Measurements from ENCODE around the gene HAPSTR1. TPM values are rescaled to one million over a fixed set of nuclear protein-coding genes. Genes with fewer than 3 reads are reported as not detected.
A peak's percentile ranks its signal among the peaks of the same experiment; 100 is the strongest.
"Not testable (repeated sequence)": the region's sequence is repeated elsewhere in the genome, so short reads cannot be mapped to it uniquely, and the experiment has no call there.

HAPSTR1 gene
- total RNA-seq, 1 experiment from 2014 or later = 67.1 TPM

DNA sequence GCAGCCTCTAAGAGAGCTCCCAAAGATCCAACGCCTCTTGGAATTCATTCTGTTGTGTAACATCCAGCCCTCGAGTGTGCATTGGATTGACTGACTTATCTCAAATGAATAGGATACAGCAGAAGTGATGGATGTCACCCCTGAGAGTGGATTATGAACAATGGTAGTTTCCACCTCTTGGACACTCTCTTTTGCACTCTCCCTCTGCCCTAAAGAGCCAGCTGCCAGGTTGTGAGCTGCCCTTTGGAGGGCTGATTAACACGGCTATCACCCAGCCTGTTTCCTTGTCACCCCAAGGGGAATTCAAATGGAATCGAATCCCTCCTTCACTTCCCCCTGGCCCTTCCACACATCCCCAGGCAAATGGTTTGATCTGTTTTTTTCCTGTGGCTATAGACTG, 21.2 kb upstream of the HAPSTR1 start:
- DNase-seq (ENCODE audit: extremely low read depth, low read depth) = no peak

- DNase-seq (ENCODE audit: extremely low read depth, low read depth) = no peak
Measured at GRCh38 chr16:9071377-9071776, 20.1 kb upstream of the HAPSTR1 start.

GRCh38 chr16:9072806-9073341, 18.6 kb upstream of the HAPSTR1 start:
- DNase-seq (ENCODE audit: extremely low read depth, low read depth) = no peak

- DNase-seq (ENCODE audit: extremely low read depth, low read depth) = no peak
Measured at GRCh38 chr16:9075299-9076071, 16.0 kb upstream of the HAPSTR1 start.

- DNase-seq (ENCODE audit: extremely low read depth, low read depth) = peak; percentile 59
Measured at GRCh38 chr16:9077091-9077809, 14.2 kb upstream of the HAPSTR1 start.

- DNase-seq (ENCODE audit: extremely low read depth, low read depth) = peak; percentile 78
Measured at GRCh38 chr16:9078467-9079429, 12.7 kb upstream of the HAPSTR1 start.

DNA sequence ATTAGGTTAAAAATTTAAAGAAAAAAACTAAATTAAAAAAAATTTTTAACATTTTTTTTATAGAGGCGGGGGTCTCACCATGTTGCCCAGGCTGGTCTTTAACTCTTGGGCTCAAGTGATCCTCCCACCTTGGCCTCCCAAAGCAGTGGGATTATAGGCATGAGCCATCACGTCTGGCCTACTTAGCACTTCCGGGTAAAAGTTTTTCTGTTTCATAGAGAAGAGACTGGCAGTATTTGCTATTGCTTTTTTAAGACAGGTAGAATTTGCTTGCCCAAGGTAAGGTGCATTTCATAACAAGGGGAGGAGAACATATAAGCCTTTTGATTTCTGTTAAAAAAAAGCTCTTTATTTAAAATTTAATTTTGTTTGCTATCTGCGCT, 12.0 kb upstream of the HAPSTR1 start:
- no peak for DNase-seq (ENCODE audit: extremely low read depth, low read depth)

DNA sequence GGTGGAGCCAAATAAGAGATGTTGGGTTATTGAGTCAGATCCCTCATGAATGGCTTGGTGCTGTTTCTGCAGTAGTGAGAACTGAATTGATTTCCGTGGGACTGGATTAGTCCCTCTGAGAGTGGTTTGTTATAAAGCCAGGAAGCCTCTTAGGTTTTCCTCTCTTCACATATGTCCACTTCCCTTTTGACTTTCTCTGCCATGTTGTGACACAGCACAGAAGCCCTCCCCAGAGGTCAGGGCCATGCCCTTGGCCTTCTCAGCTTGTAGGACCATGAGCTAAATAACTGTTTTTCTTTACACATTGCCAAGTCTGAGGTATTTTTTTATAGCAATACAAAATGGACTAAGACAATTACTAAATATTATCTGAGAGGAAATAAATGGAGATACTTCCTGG, 10.3 kb upstream of the HAPSTR1 start:
- DNase-seq (ENCODE audit: extremely low read depth, low read depth) = no peak

DNA sequence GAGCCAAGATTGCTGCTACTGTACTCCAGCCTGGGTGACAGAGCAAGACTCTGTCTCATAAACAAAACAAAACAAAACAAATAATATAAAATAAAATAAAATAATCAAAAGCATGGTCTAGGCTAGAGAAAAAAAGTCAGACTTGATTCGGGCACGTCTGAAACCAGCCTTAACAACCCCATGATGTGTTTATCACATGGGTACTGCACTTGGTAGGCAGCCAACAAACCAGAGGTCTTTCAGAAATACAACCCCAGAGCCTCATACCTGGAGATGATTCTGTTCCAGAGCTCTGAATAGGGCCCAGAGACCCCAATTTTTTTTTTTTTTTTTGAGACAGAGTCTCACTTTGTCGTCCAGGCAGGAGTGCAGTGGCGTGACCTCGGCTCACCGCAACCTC, 9.6 kb upstream of the HAPSTR1 start:
- no peak for DNase-seq (ENCODE audit: extremely low read depth, low read depth)

DNA sequence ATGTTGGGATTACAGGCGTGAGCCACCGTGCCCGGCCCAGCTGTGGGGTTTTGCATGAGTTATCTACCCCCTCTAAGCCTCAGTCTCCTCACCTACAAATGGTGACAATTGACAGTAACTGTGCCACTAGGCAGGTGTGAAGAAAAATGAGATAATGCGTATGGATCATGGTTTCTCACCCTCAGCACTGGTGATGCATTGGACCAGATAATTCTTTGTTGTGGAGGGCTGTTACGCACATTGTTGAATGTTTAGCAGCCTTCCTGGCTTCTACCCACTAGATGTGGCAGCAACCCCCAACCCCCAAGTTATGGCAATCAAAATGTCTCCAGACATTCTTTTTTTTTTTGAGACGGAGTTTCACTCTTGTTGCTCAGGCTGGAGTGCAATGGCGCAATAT, 9.0 kb upstream of the HAPSTR1 start:
- DNase-seq (ENCODE audit: extremely low read depth, low read depth) = no peak

DNA sequence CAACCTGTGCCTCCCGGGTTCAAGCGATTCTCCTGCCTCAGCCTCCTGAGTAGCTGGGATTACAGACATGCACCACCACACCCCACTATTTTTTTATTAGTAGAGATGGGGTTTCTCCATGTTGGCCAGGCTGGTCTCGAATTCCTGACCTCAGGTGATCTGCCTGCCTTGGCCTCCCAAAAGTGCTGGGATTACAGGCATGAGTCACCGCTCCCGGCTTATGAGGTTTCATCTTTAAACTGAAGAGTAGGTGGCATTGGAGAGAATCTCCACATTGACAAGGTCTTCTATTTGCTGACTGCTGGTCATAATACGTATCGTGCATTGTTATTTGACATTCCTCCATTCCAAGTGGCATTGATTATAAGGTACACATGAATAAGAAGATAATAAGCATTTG, 3.7 kb upstream of the HAPSTR1 start:
- DNase-seq (ENCODE audit: extremely low read depth, low read depth) = not testable (repeated sequence)

GRCh38 chr16:9088848-9089247, 2.6 kb upstream of the HAPSTR1 start:
- no peak for DNase-seq (ENCODE audit: extremely low read depth, low read depth)

- no peak for DNase-seq (ENCODE audit: extremely low read depth, low read depth)
Measured at GRCh38 chr16:9089660-9090059, 1.8 kb upstream of the HAPSTR1 start.

- DNase-seq (ENCODE audit: extremely low read depth, low read depth) = no peak
Measured at GRCh38 chr16:9090101-9090959, 1.1 kb upstream of the HAPSTR1 start.

DNA sequence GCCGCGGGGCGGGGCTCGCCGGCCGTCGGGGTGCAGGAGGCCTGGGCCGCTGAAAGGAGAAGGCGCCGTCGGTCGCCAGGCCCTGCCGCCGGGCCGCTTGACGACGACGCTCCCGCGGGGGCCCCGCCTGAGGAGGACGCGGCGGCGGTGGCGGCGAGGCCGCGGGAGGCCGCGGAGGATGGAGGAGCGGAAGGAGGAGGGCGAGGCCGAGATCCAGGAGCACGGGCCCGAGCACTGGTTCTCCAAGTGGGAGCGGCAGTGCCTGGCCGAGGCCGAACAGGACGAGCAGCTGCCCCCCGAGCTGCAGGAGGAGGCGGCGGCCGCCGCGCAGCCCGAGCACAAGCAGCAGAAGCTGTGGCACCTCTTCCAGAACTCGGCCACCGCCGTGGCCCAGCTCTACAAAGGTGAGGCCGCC, 430 bp downstream of the HAPSTR1 start:
- DNase-seq (ENCODE audit: extremely low read depth, low read depth) = no peak

- DNase-seq (ENCODE audit: extremely low read depth, low read depth) = no peak
Measured at GRCh38 chr16:9092282-9092977, 986 bp downstream of the HAPSTR1 start.

DNA sequence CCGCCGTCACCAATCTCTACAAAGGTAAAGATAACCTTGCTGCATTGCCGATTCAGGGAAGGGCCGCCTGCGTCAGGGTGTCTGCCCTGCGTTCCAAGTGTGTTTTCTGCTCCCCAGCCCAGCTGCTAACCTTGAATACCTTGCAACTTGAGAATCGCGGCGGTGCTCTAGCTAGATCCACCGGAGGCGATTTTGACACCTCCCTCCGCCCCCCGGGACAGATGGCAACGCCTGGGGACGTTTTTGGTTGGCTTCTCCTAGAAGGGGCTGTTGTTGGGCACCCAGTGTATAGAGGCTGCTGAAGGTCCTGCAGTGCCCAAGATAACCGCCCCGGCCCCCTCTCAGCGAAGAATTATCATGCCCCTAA, 1.5 kb downstream of the HAPSTR1 start:
- DNase-seq (ENCODE audit: extremely low read depth, low read depth) = no peak

- no peak for DNase-seq (ENCODE audit: extremely low read depth, low read depth)
Measured at GRCh38 chr16:9094011-9094846, 2.8 kb downstream of the HAPSTR1 start.
